A549 treated with dexamethasone at 1 μM for 4 hours (cell line): ENCODE data around the gene TSPYL1. TPM values are rescaled to one million over a fixed set of nuclear protein-coding genes. Genes with fewer than 3 reads are reported as not detected.

Source experiments
- total RNA-seq: library from RNA; stranded (reverse); fragments of 200-300 nt; extraction: Qiagen RNA extraction; gene quantifications from 5 replicates; pipeline ENCODE4 v1.2.3, GENCODE V29; 2022

TSPYL1 gene
- 28.4 to 32.9 TPM (median 32.3 TPM) in 5 replicates for total RNA-seq

GRCh38 chr6:116279232-116280160 is at the start of gene TSPYL1:
TSPYL1 (minus strand) TSS chr6:116279930; CDS start chr6:116279830, 100 bp downstream.

GRCh38 chr6:116253505-116254296 is 26.0 kb downstream of the TSPYL1 start, which contains the start of gene TSPYL4:
TSPYL4 (minus strand) TSS chr6:116254075; CDS start chr6:116254008, 67 bp downstream.

Other genes with a start within 250 kb of the TSPYL1 start
- 1.1 to 2.0 TPM (median 1.6 TPM) in 5 replicates for gene FRK, start 219.0 kb downstream of the TSPYL1 start, total RNA-seq
- 24.3 to 31.9 TPM (median 27.6 TPM) in 5 replicates for gene NT5DC1, start 179.1 kb downstream of the TSPYL1 start, total RNA-seq
- gene COL10A1, start 153.8 kb downstream of the TSPYL1 start, total RNA-seq, result 0.03 to 0.05 TPM (median 0.05 TPM) in 3 of 5 replicates, not detected in the others
- gene TSPYL4, start 25.9 kb downstream of the TSPYL1 start, total RNA-seq, result 2.7 to 3.6 TPM (median 3.4 TPM) in 5 replicates
- gene DSE, start 91.0 kb upstream of the TSPYL1 start, total RNA-seq, result 11.9 to 15.7 TPM (median 13.7 TPM) in 5 replicates
- 0.21 TPM in 1 of 5 replicates, not detected in the others for gene CALHM6, start 181.4 kb upstream of the TSPYL1 start, total RNA-seq
- gene CALHM5, start 231.7 kb upstream of the TSPYL1 start, total RNA-seq, result 0.02 to 0.06 TPM (median 0.06 TPM) in 5 replicates